ENCODE results near the gene CD164L2.

GRCh38 chr1:27343639-27344025, 39.5 kb downstream of the CD164L2 start:
- TF ChIP-seq CTCF (conservative IDR thresholded peaks at IDR 0.05; ENCODE audit: low read length) (0 out of 2 replicates have a peak, but pooled peaks have one; percentile 14), EZH2phosphoT487 (IDR thresholded peaks at IDR 0.05; ENCODE audit: borderline replicate concordance) (no peak)

Measured in Loucy (cell line).